Mucosa of rectum (tissue), 2 donors: ENCODE results near the gene RSPH10B.
"Not testable (repeated sequence)": the region's sequence is repeated elsewhere in the genome, so short reads cannot be mapped to it uniquely, and the experiment has no call there.

Experiments used
- H3K27ac ChIP-seq, 2 donors: one replicate each; pipeline ENCODE4 v1.7.0; 2013; ENCODE audit warnings: inconsistent platforms in 2 of 2, low read depth in 2 of 2, low read length in 2 of 2
- H3K27me3 ChIP-seq, 2 donors: one replicate each; pipeline ENCODE4 v1.7.0; 2013; ENCODE audit warnings: low read length in 2 of 2; ENCODE audit not compliant: control insufficient read depth in 2 of 2, insufficient read depth in 2 of 2
- H3K36me3 ChIP-seq, 2 donors: one replicate each; pipeline ENCODE4 v1.7.0; 2013; ENCODE audit warnings: low read length in 2 of 2; ENCODE audit not compliant: control insufficient read depth in 2 of 2, insufficient read depth in 2 of 2
- H3K4me1 ChIP-seq, 2 donors: one replicate each; pipeline ENCODE4 v1.7.0; 2013; ENCODE audit warnings: low read length in 2 of 2, mild to moderate bottlenecking in 1 of 2; ENCODE audit not compliant: control insufficient read depth in 2 of 2, insufficient read depth in 2 of 2
- H3K4me3 ChIP-seq, 2 donors: one replicate each; pipeline ENCODE4 v1.7.0; 2013; ENCODE audit warnings: low read length in 2 of 2
- H3K9ac ChIP-seq, 2 donors: one replicate each; pipeline ENCODE4 v1.7.0; 2013; ENCODE audit warnings: low read length in 2 of 2, low read depth in 1 of 2, mild to moderate bottlenecking in 1 of 2
- H3K9me3 ChIP-seq, 2 donors: one replicate each; pipeline ENCODE4 v1.7.0; 2013; ENCODE audit warnings: low read length in 2 of 2; ENCODE audit not compliant: control insufficient read depth in 2 of 2
- donor health status: healthy.
- donor health status: Normal muscosa, but diverticular disease.

RSPH10B gene

DNA sequence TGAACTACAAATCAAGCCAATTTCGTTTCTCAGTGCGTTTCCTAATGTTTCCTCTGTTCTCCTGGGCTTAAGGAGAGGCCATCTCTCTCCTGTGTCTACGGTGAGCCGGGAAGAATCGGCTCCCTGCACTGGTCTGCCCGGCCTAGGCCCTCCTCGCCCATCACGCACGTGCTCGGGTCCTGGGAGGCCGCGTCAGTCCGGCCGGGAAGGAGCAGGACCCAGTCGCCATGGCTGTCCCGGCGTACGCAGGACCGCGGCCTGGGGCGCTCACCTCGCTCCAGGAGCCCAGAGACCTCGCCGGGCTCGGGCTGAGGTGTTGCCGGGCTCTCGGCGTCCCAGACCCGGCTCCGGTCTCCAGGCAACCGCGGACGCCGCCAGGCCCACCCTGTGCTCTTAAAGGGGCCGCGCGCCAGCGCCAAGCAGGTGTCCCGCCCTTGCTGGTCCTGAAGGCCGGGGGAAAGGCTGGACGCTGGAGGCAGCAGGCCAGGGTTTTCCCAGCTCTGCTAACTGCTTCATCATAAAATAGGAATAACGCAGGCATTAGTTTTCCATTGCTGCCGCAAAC lies at the start of gene RSPH10B:
RSPH10B (minus strand) TSS at position 343 of the 565 bp plus-strand sequence. CDS start 3,573 bp downstream, outside the sequence.
- H3K27ac ChIP-seq, H3K4me3 ChIP-seq, H3K9ac ChIP-seq, H3K36me3 ChIP-seq, H3K9me3 ChIP-seq, H3K27me3 ChIP-seq, H3K4me1 ChIP-seq: not testable (repeated sequence)

DNA sequence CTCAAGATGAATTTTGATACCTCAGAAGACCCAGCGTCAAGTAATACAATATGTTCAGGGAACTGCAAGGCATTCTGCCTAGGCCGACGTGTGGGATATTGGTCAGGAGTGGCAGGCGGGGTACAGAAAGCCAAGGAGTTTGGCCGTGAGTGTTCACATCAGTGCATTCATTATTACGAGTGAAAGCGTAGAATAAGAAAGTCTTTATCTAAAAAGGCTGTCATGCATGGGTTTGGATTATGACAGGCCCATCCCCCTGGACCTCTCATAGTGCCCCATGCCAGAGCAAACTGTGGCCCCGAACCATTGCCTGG lies 46.1 kb upstream of the RSPH10B start:
- Histone ChIP-seq H3K4me3 (no peak overlapping the region), H3K4me1 (peaks cover 6 to 23% of the 10 kb centered on the region in 2 donors), H3K27me3 (no peaks in the 10 kb centered on the region), H3K27ac (no peak overlapping the region), H3K9ac (no peak overlapping the region), H3K36me3 (peaks cover 28 to 46% of the 10 kb centered on the region in 2 donors), H3K9me3 (no peaks in the 10 kb centered on the region)

DNA sequence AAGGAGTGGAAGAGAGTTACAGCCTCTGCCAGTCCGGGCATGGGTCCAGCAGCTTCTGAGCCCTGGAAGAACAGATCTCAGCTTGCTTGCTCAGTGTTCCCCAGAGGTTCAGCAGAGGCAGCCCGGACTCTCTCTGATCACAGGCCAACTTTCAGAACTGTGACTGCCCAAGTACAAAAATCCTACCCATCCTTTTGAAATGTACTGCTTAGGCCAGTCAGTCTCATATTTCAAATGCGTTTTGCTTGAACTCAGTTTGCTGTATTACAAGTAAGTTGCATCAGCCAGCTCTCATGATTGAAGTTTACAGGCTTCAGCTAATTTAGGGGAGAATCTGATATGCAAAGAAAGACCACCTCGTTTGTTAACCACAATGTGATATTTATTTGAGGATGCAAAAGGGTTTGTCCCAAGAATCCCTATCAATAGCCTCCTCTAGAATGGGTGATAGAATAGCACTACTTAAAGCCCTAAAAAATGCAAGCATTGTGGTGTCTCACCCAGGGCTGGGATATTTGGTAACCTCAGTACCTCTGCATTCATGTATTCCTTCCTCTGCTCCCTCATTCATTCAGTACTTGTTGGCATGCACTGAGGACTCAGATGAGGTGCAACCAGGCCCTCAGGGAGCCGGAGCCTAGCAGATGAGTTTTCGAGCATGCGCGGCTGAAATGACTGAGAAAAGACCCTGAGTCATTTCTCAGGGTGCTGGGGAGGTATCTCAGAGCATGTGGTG lies 45.6 kb upstream of the RSPH10B start:
- Histone ChIP-seq H3K4me1 (peaks cover 6 to 24% of the 10 kb centered on the region in 2 donors), H3K27ac (no peak overlapping the region), H3K9ac (no peak overlapping the region), H3K27me3 (no peaks in the 10 kb centered on the region), H3K9me3 (no peaks in the 10 kb centered on the region), H3K36me3 (peaks cover 24 to 42% of the 10 kb centered on the region in 2 donors), H3K4me3 (no peak overlapping the region)

DNA sequence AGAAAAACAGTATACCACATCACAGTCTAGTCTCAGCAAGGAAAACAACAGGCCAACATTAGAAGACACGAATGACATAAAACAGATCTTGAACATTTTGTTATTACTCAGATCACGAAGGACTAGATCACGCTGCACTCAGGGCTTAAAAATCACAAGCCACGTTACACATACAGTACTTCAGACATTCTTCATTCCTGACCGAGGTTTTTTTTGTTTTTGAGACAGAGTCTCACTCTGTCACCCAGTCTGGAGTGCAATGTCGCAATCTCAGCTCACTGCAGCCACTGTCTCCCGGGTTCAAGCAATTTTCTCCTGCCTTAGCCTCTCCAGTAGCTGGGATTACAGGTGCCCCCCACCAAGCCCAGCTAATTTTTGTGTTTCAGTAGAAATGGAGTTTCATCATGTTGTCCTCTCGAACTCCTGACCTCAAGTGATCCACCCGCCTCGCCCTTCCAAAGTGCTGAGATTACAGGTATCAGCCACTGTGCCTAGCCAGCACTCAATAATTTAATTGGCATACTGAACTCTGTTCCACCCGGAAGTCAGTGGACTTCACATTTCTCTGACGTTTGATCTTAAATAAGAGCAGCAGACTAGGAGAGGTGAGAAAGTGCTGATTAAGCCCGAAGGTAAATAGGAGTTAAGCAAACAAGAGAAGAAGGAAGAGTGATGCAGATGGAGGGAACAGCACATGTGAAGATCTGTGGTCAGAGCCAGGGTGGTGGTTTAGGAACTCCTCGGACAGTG lies 42.0 kb upstream of the RSPH10B start:
- peaks cover 8 to 22% of the 10 kb centered on the region in 2 donors for H3K4me1 ChIP-seq
- no peaks in the 10 kb centered on the region for H3K27me3 ChIP-seq
- peaks cover 15 to 20% of the 10 kb centered on the region in 2 donors for H3K36me3 ChIP-seq
- H3K27ac ChIP-seq, result peak overlapping the region; percentile 78 to 89
- H3K9me3 ChIP-seq, result no peaks in the 10 kb centered on the region
- H3K4me3 ChIP-seq, result peak overlapping the region in 1 of 2 donors; percentile 14
- H3K9ac ChIP-seq, result peak overlapping the region in 1 of 2 donors; percentile 50

DNA sequence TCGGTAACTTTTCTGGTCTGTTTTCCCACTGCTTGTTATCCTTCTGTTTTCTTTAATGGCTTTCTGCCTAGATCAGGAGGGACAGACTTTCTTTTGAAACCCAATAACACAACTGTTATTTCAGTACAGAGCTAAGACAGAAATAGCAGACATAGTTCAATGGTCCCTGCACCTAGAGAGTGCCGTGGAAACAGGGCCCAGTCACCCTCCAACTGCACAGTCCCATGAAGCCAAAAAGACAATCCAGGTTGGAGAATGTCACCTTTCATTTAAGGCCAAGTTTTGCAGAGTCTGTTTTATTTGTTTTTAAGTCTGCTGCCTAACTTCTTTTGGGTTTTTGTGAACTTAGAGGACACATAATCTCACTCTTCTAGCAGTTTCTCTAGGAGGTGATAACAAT lies 41.1 kb upstream of the RSPH10B start:
- H3K9me3 ChIP-seq, result no peaks in the 10 kb centered on the region
- H3K4me3 ChIP-seq, result no peak overlapping the region
- peaks cover 8 to 24% of the 10 kb centered on the region in 2 donors for H3K4me1 ChIP-seq
- H3K9ac ChIP-seq, result peak overlapping the region in 1 of 2 donors; percentile 26
- H3K36me3 ChIP-seq, result peaks cover 8 to 13% of the 10 kb centered on the region in 2 donors
- H3K27me3 ChIP-seq, result no peaks in the 10 kb centered on the region
- peak overlapping the region; percentile 78 to 89 for H3K27ac ChIP-seq

DNA sequence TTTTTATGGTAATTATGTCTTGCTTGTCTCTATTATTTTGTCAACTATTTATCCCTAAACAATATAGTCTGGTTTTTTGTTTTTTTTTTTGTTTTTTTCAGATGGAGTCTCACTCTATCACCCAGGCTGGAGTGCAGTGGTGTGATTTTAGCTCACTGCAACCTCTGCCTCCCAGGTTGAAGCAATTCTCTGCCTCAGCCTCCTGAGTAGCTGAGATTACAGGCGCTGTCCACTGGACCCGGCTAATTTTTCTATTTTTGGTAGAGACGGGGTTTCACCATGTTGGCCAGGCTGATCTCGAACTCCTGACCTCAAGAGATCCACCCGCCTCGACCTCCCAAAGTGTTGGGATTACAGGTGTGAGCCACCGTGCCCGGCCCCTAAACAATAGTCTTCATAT lies 39.9 kb upstream of the RSPH10B start:
- not testable (repeated sequence) for H3K36me3 ChIP-seq, H3K4me3 ChIP-seq, H3K27me3 ChIP-seq, H3K9me3 ChIP-seq, H3K27ac ChIP-seq
- Histone ChIP-seq H3K4me1 (peaks cover 8 to 24% of the 10 kb centered on the region in 2 donors), H3K9ac (peak overlapping the region in 1 of 2 donors; percentile 32)

DNA sequence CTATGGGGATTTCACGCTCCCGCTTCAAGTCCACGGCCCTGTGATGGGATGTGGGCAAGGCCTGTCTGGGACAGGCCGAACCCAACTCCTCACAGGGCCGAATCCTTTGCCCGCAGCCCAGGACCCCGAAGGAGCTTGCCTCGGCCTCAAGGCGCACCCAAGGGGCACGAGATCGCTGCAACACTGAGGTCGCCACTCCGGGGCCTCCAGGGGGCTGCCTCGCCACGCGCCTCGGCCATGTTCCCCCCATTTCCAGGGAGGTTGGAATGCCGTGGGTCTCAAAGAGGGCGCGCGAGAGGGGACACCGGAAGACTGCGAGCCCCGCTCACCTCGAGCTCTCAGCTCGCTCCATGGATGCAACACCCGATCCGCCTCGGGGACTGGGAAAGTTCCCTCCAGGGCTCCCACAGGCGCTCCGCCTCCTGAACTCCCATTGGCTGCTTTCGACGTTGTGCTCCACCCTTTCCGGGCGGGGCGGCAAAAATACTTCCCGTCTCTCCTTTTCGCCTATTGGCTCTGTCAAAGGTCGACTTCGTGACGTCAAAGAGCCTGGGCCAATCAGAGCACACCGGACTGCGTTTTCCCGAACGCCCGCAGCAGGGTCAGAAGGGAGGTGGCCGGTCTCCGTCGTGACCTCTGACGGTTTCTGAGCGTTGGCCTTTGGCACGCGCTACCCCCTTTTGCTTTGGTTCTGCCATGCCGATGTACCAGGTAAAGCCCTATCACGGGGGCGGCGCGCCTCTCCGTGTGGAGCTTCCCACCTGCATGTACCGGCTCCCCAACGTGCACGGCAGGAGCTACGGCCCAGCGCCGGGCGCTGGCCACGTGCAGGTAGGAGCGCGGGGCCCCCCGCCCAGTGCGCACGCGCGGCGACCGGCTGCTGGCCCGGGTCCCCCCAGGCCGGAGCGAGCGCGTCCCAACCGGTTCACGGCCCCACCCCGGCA lies 38.5 kb upstream of the RSPH10B start, which contains the start of the genes AIMP2 and PMS2:
AIMP2 (plus strand) TSS at position 605 of the 944 bp plus-strand sequence; CDS start at position 697, 92 bp downstream.
PMS2 (minus strand) TSS at position 382 of the 944 bp plus-strand sequence; CDS start at position 352, 30 bp downstream.
- Histone ChIP-seq H3K9me3 (no peaks in the 10 kb centered on the region), H3K27me3 (no peaks in the 10 kb centered on the region), H3K36me3 (no peaks in the 10 kb centered on the region), H3K4me1 (peaks cover 8 to 24% of the 10 kb centered on the region in 2 donors), H3K4me3 (peak within 1 kb of the TSS; percentile 85 to 86), H3K27ac (peak within 1 kb of the TSS; percentile 88 to 96), H3K9ac (peak within 1 kb of the TSS; percentile 79 to 84)

DNA sequence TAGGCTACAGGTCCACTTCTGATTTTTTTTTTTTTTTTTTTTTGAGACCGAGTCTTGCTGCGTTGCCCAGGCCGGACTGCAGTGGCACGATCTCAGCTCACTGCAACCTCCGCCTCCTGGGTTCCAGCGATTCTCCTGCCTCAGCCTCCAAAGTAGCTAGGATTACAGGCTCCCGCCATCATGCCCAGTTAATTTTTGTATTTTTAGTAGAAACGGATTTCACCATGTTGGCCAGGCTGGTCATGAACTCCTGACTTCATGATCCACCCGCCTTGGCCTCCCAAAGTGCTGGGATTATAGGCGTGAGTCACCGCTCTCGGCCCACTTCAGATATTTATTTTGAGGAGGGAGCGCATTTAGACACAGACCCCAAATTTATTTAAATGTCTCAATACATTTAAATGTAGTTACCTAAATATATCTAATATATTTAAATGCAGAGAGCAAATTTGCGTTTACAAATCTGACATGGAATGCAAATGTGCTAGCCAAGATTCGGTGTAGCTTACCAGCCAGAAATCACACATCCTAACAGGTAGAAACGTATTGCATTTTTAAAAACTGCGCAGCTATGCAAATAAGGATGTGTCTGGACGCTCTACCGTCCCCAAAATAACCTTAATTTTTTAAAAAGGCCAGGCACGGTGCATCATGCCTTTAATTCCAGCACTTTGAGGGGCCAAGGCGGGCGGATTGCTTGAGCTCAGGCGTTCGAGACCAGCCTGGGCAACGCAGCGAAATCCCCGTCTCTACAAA lies 37.5 kb upstream of the RSPH10B start:
- H3K27me3 ChIP-seq, H3K36me3 ChIP-seq, H3K9me3 ChIP-seq, H3K27ac ChIP-seq: not testable (repeated sequence)
- peaks cover 6 to 17% of the 10 kb centered on the region in 2 donors for H3K4me1 ChIP-seq
- peak overlapping the region; percentile 85 to 86 for H3K4me3 ChIP-seq
- peak overlapping the region; percentile 34 to 79 for H3K9ac ChIP-seq

DNA sequence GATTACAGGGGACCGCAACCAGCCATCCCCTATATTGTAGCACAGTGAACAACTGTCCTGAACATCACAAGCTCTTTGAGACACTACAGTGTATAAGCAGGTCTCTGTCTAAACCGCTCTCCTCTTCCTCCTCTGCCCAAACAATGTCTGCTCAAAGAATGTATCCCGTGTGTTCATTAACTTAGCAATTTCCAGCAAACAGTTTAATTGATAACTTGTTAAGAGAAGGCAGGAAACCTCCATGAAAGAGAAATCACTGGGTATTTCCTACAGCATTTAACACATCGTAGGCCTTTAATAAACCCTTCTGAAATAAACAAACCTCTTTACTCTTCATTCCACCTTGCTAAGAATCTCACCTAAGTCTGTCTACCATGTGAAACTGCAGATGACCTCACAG lies 36.9 kb upstream of the RSPH10B start:
- H3K4me1 ChIP-seq, result peaks cover 2 to 13% of the 10 kb centered on the region in 2 donors
- peak overlapping the region in 1 of 2 donors; percentile 7 for H3K4me3 ChIP-seq
- H3K27me3 ChIP-seq, result no peaks in the 10 kb centered on the region
- no peaks in the 10 kb centered on the region for H3K9me3 ChIP-seq
- peaks cover 1 to 4% of the 10 kb centered on the region in 2 donors for H3K36me3 ChIP-seq
- no peak overlapping the region for H3K27ac ChIP-seq
- H3K9ac ChIP-seq, result peak overlapping the region; percentile 6 to 12
